ENCODE measurements around the gene PPP1CC. TPM values are rescaled to one million over a fixed set of nuclear protein-coding genes. Genes with fewer than 3 reads are reported as not detected.

The PPP1CC gene
- polyA plus RNA-seq, 1 of the 3 experiments (the other 2 are of a cell fraction), result 62.0 TPM

GRCh38 chr12:110780448-110780847, 37.8 kb upstream of the PPP1CC start:
- no peak for DNase-seq
- Histone ChIP-seq H3K4me2 (no peak overlapping the region), H3K79me2 (ENCODE audit: insufficient read depth) (no peaks in the 10 kb centered on the region), H3K9ac (no peak overlapping the region), H3K4me1 (ENCODE audit: control insufficient read depth in 1 of 2, insufficient read depth in 2 of 2, low read depth in 1 of 2, low read length in 1 of 2) (no peaks in the 10 kb centered on the region), H3K27me3 (ENCODE audit: insufficient read depth) (no peaks in the 10 kb centered on the region), H2AFZ (ENCODE audit: low read depth) (no peak overlapping the region), H3K27ac (ENCODE audit: low read depth in 2 of 2, low read length in 1 of 2) (no peak overlapping the region), H3K9me3 (no peaks in the 10 kb centered on the region), H4K20me1 (ENCODE audit: insufficient read depth) (no peaks in the 10 kb centered on the region), H3K9me2 (no peaks in the 10 kb centered on the region), H3K36me3 (replicated peaks in 1 of 2; ENCODE audit: control insufficient read depth in 1 of 2, insufficient read depth in 2 of 2, low read length in 1 of 2) (no peaks in the 10 kb centered on the region), H3K4me3 (ENCODE audit: low read depth in 2 of 2, low read length in 1 of 2) (no peak overlapping the region), H3F3A (replicated peaks; ENCODE audit: insufficient read depth) (no peaks in the 10 kb centered on the region)
- ChIA-PET CTCF (no interaction called here), POLR2A (no interaction called here)
- 88% methylated on average over 3 of the region's 4 CpGs for WGBS (ENCODE audit: low lambda C conversion rate)
- TF ChIP-seq FOSL2 (IDR thresholded peaks at IDR 0.05; ENCODE audit: borderline replicate concordance, low read depth), result no peak
- TF ChIP-seq TAF1 (IDR thresholded peaks at IDR 0.05; ENCODE audit: borderline replicate concordance, low read depth, low read length), result no peak
- no peak for TF ChIP-seq MAX (IDR thresholded peaks at IDR 0.05; ENCODE audit: low read depth)

GRCh38 chr12:110778833-110779577, 36.3 kb upstream of the PPP1CC start:
- H3F3A ChIP-seq (replicated peaks; ENCODE audit: insufficient read depth), result no peaks in the 10 kb centered on the region
- DNase-seq, result no peak
- no peaks in the 10 kb centered on the region for H3K36me3 ChIP-seq (replicated peaks in 1 of 2; ENCODE audit: control insufficient read depth in 1 of 2, insufficient read depth in 2 of 2, low read length in 1 of 2)
- no peak overlapping the region for H3K4me2 ChIP-seq
- no peak overlapping the region for H3K27ac ChIP-seq (ENCODE audit: low read depth in 2 of 2, low read length in 1 of 2)
- no peak overlapping the region for H2AFZ ChIP-seq (ENCODE audit: low read depth)
- H3K9ac ChIP-seq, result no peak overlapping the region
- H3K79me2 ChIP-seq (ENCODE audit: insufficient read depth), result no peaks in the 10 kb centered on the region
- H3K4me1 ChIP-seq (ENCODE audit: control insufficient read depth in 1 of 2, insufficient read depth in 2 of 2, low read depth in 1 of 2, low read length in 1 of 2), result no peaks in the 10 kb centered on the region
- no peaks in the 10 kb centered on the region for H3K27me3 ChIP-seq (ENCODE audit: insufficient read depth)
- POLR2A ChIA-PET, result no interaction called here
- 79% methylated on average over 7 of the region's 7 CpGs for WGBS (ENCODE audit: low lambda C conversion rate)
- H3K4me3 ChIP-seq (ENCODE audit: low read depth in 2 of 2, low read length in 1 of 2), result no peak overlapping the region
- CTCF ChIA-PET, result no interaction called here
- H3K9me3 ChIP-seq, result no peaks in the 10 kb centered on the region
- H3K9me2 ChIP-seq, result no peaks in the 10 kb centered on the region
- no peaks in the 10 kb centered on the region for H4K20me1 ChIP-seq (ENCODE audit: insufficient read depth)
- TF ChIP-seq TAF1 (IDR thresholded peaks at IDR 0.05; ENCODE audit: borderline replicate concordance, low read depth, low read length) (no peak), FOSL2 (IDR thresholded peaks at IDR 0.05; ENCODE audit: borderline replicate concordance, low read depth) (no peak), EZH2phosphoT487 (IDR thresholded peaks at IDR 0.05; ENCODE audit: borderline replicate concordance, low read depth) (no peak), POLR2AphosphoS5 (IDR thresholded peaks at IDR 0.05; ENCODE audit: low read depth, low read length) (no peak), TEAD4 (IDR thresholded peaks at IDR 0.05; ENCODE audit: borderline replicate concordance, insufficient read depth) (no peak), JUND (IDR thresholded peaks at IDR 0.05) (no peak), RXRA (IDR thresholded peaks at IDR 0.05; ENCODE audit: borderline replicate concordance, low read depth) (no peak), RCOR1 (IDR thresholded peaks at IDR 0.05; ENCODE audit: low read length) (no peak), EP300 (IDR thresholded peaks at IDR 0.05; ENCODE audit: borderline replicate concordance in 1 of 2, low read depth in 1 of 2, low read length in 1 of 2) (no peak)

GRCh38 chr12:110776410-110776809, 33.7 kb upstream of the PPP1CC start:
- WGBS (ENCODE audit: low lambda C conversion rate), result 61% methylated on average over 4 of the region's 4 CpGs
- no peak overlapping the region for H3K9ac ChIP-seq
- no peak overlapping the region for H3K4me2 ChIP-seq
- no peaks in the 10 kb centered on the region for H3K79me2 ChIP-seq (ENCODE audit: insufficient read depth)
- H3K9me2 ChIP-seq, result no peaks in the 10 kb centered on the region
- DNase-seq, result no peak
- no peak overlapping the region for H3K4me3 ChIP-seq (ENCODE audit: low read depth in 2 of 2, low read length in 1 of 2)
- no peaks in the 10 kb centered on the region for H3F3A ChIP-seq (replicated peaks; ENCODE audit: insufficient read depth)
- H4K20me1 ChIP-seq (ENCODE audit: insufficient read depth), result no peaks in the 10 kb centered on the region
- no peak overlapping the region for H3K27ac ChIP-seq (ENCODE audit: low read depth in 2 of 2, low read length in 1 of 2)
- H3K9me3 ChIP-seq, result no peaks in the 10 kb centered on the region
- H2AFZ ChIP-seq (ENCODE audit: low read depth), result 0 out of 2 replicates have a peak overlapping the region, but pooled peaks have one; percentile 1
- ChIA-PET POLR2A (no interaction called here), CTCF (no interaction called here)
- no peaks in the 10 kb centered on the region for H3K4me1 ChIP-seq (ENCODE audit: control insufficient read depth in 1 of 2, insufficient read depth in 2 of 2, low read depth in 1 of 2, low read length in 1 of 2)
- H3K27me3 ChIP-seq (ENCODE audit: insufficient read depth), result no peaks in the 10 kb centered on the region
- TF ChIP-seq EZH2phosphoT487 (IDR thresholded peaks at IDR 0.05; ENCODE audit: borderline replicate concordance, low read depth) (no peak), SIN3A (IDR thresholded peaks at IDR 0.05; ENCODE audit: borderline replicate concordance, low read depth, low read length) (no peak), JUND (IDR thresholded peaks at IDR 0.05) (no peak), FOXJ3 (CRISPR knock-in tag; IDR thresholded peaks at IDR 0.05) (no peak), SMC3 (IDR thresholded peaks at IDR 0.05; ENCODE audit: low read depth, low read length) (no peak), YY1 (IDR thresholded peaks at IDR 0.05; ENCODE audit: low read depth) (no peak), MAX (IDR thresholded peaks at IDR 0.05; ENCODE audit: low read depth) (no peak), CHD2 (IDR thresholded peaks at IDR 0.05; ENCODE audit: low read length, partially characterized antibody) (no peak), NFIC (IDR thresholded peaks at IDR 0.05; ENCODE audit: borderline replicate concordance) (no peak), TEAD4 (IDR thresholded peaks at IDR 0.05; ENCODE audit: borderline replicate concordance, insufficient read depth) (no peak), MXI1 (IDR thresholded peaks at IDR 0.05; ENCODE audit: low read depth, low read length) (no peak), GABPA (IDR thresholded peaks at IDR 0.05; ENCODE audit: low read depth) (no peak), FOSL2 (IDR thresholded peaks at IDR 0.05; ENCODE audit: borderline replicate concordance, low read depth) (no peak), RAD21 (IDR thresholded peaks at IDR 0.05; ENCODE audit: low read length) (no peak), ELF1 (IDR thresholded peaks at IDR 0.05) (no peak), USF2 (IDR thresholded peaks at IDR 0.05; ENCODE audit: borderline replicate concordance, low read depth, low read length) (no peak), RFX5 (IDR thresholded peaks at IDR 0.05; ENCODE audit: low read length) (no peak)
- no peaks in the 10 kb centered on the region for H3K36me3 ChIP-seq (replicated peaks in 1 of 2; ENCODE audit: control insufficient read depth in 1 of 2, insufficient read depth in 2 of 2, low read length in 1 of 2)

All from SK-N-SH (cell line).